Mucosa of descending colon (tissue), 3 donors: Measurements from ENCODE around the gene MLH3. TPM values are rescaled to one million over a fixed set of nuclear protein-coding genes. Genes with fewer than 3 reads are reported as not detected.

Experiments used
- ATAC-seq: fragments of 200-7000 bp; cut with Tn5 transposase; one replicate; pipeline ENCODE4 v1.9.1; 2020; ENCODE audit warnings: mild to moderate bottlenecking, moderate library complexity
- DNase-seq, 3 donors: peaks; one replicate each; pipeline ENCODE4 v3.0.0-alpha.2; 2020
- H3K36me3 ChIP-seq: fragments of 200-600 bp; one replicate; pipeline ENCODE4 v1.8.0; 2021; ENCODE audit warnings: low read depth, mild to moderate bottlenecking
- H3K4me1 ChIP-seq: fragments of 200-600 bp; one replicate; pipeline ENCODE4 v1.8.0; 2021; ENCODE audit warnings: low read depth, mild to moderate bottlenecking
- H3K4me3 ChIP-seq: fragments of 200-600 bp; one replicate; pipeline ENCODE4 v1.8.0; 2021; ENCODE audit warnings: mild to moderate bottlenecking
- H3K9me3 ChIP-seq: fragments of 200-600 bp; one replicate; pipeline ENCODE4 v1.8.0; 2021; ENCODE audit warnings: mild to moderate bottlenecking
- CTCF ChIP-seq: fragments of 200-600 bp; IDR thresholded peaks from one replicate; pipeline ENCODE4 v1.8.0; 2022; ENCODE audit warnings: antibody characterized with exemption, mild to moderate bottlenecking
- intact Hi-C, 2 donors: fragments of 100-400 bp; cut with DNase I in 1 of 2; cut with micrococcal nuclease in 1 of 2; formaldehyde crosslinking; loops; one replicate each; pipeline versions ENCODE4 v1.11.0 to v1.11.1; 2022; cut with DNase I, micrococcal nuclease
- total RNA-seq, 3 donors: library from RNA; stranded (reverse); fragmentation: NEBNext Ultra II Directional in 2 of 3; extraction: Animal tissue kit (Norgen Biotek cat#: 25700) in 2 of 3; gene quantifications; one replicate each; pipeline versions ENCODE4 v1.2.1 to v1.2.4, GENCODE V29; 2021 to 2023
- donor health status: DM: no; HTN: no; CAD: no; lungs with moderate emphysema.
- donor health status: DM: no; HTN: no; CAD: no.
- donor health status: DM: no; HTN: yes; CAD: no.

The MLH3 gene
- total RNA-seq, 3 donors from 2014 or later, result 22.2 to 40.8 (median 26.2) TPM

- Histone ChIP-seq H3K9me3 (no peaks in the 10 kb centered on the region), H3K4me3 (no peak overlapping the region), H3K36me3 (no peaks in the 10 kb centered on the region), H3K4me1 (no peaks in the 10 kb centered on the region)
- ATAC-seq (peak; percentile 50), DNase-seq (no peak)
- TF ChIP-seq CTCF, result no peak
- intact Hi-C loops, result no loop called here
Observed at GRCh38 chr14:74979442-74980397, 71.5 kb downstream of the MLH3 start.

GRCh38 chr14:74979029-74979428 is 72.2 kb downstream of the MLH3 start:
- DNase-seq, result no peak
- no peak for ATAC-seq
- no peaks in the 10 kb centered on the region for H3K4me1 ChIP-seq
- no peak for TF ChIP-seq CTCF
- H3K4me3 ChIP-seq, result no peak overlapping the region
- intact Hi-C loops, result no loop called here
- H3K36me3 ChIP-seq, result no peaks in the 10 kb centered on the region
- H3K9me3 ChIP-seq, result no peaks in the 10 kb centered on the region

DNA sequence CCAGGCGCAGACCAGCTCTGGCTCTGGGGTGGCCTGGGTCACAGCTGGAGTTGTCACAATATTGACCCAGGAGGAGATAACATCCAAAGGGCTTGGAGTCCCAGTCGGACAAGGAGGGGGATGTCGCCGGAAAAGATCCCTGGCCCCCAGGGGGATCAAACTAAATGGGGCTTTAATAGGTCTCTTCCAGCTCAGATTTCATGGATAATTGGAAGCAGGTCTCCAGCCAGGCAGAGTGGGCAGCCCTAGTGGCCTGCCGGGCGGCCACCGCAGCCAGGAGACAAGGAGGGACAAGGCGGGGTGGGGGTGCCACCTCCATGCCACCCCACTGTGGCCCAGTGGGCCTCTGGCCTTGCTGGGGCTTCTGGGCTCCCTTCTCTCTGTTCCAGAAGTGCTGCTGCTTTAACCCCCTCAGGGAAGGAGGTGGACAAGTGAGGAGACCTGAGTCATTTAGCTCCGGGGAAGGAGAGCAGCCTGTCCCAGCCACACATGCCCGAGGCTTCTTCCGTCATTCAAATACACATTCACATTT is 72.8 kb downstream of the MLH3 start:
- intact Hi-C loops, result no loop called here
- no peaks in the 10 kb centered on the region for H3K4me1 ChIP-seq
- no peak for DNase-seq

DNA sequence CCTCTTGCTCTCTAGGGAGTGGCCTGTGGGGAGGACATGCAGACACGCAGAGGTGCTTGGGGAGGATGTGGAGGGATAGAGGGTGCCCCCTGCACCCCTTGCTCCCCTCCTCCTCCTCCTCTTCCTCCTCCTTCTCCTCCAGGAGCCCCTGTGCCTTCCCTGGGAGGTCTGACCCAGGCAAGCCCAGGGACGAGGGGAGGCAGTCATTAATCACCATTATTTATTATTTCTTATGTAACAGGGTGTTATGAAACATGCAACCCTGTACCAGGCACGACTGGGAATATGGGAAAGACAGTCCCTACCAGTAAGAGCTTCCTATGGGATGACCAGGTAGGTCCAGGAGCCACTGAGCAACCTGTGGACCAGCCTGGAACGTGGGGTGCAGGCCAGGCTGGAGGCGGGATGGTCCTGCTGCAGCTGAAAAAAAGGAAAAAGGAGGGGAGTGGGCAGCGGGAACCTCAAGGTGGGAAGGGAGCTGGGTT is 73.3 kb downstream of the MLH3 start:
- Histone ChIP-seq H3K36me3 (no peaks in the 10 kb centered on the region), H3K4me3 (no peak overlapping the region), H3K4me1 (no peaks in the 10 kb centered on the region), H3K9me3 (no peaks in the 10 kb centered on the region)
- TF ChIP-seq CTCF, result no peak
- DNase-seq (no peak), ATAC-seq (no peak)
- intact Hi-C loops, result no loop called here

More for the DNA sequence above, 72.8 kb downstream of the MLH3 start:
- no peaks in the 10 kb centered on the region for H3K9me3 ChIP-seq
- no peak for ATAC-seq
- H3K36me3 ChIP-seq, result no peaks in the 10 kb centered on the region
- no peak overlapping the region for H3K4me3 ChIP-seq
- no peak for TF ChIP-seq CTCF

DNA sequence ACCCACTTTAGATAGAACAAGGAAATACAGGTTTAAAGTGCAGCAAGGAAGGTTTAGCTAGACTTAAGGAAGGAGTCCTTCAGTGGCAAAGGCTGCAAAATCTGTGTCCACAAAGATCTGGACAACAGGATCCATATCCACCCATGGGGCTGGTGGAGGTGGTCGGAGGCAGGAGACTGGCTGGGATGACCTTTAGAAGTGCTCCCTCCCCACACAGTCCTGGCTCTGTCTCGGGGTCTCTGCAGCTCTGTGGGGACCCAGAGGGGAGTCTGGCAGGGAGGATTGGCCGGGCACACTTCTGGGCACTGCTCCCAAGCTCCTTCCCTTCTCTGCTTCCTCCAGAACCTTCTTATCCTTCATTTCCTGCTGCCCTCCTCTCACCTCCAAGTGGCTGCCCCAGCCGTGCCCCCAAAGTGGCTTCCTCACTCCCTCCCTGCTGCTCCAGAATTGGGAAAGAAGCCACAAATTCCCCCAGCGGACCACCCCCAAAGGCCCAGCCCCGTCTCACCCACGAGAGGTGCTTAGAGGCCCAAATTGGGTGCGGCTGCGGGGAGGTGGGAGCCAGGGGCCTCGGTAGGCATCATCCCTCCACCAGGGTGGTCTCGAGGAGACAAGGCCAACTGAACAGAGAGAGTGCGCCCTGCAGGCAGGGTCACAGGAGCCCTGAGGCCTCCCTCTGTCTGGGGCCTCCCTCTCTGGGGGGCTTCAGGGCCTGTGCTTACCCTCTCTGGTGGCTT is 73.9 kb downstream of the MLH3 start:
- Histone ChIP-seq H3K4me3 (no peak overlapping the region), H3K36me3 (no peaks in the 10 kb centered on the region), H3K9me3 (no peaks in the 10 kb centered on the region), H3K4me1 (no peaks in the 10 kb centered on the region)
- intact Hi-C loops, result no loop called here
- no peak for TF ChIP-seq CTCF
- ATAC-seq (no peak), DNase-seq (no peak)
